Measurements from ENCODE around the gene TTBK1.

Gene TTBK1

DNA sequence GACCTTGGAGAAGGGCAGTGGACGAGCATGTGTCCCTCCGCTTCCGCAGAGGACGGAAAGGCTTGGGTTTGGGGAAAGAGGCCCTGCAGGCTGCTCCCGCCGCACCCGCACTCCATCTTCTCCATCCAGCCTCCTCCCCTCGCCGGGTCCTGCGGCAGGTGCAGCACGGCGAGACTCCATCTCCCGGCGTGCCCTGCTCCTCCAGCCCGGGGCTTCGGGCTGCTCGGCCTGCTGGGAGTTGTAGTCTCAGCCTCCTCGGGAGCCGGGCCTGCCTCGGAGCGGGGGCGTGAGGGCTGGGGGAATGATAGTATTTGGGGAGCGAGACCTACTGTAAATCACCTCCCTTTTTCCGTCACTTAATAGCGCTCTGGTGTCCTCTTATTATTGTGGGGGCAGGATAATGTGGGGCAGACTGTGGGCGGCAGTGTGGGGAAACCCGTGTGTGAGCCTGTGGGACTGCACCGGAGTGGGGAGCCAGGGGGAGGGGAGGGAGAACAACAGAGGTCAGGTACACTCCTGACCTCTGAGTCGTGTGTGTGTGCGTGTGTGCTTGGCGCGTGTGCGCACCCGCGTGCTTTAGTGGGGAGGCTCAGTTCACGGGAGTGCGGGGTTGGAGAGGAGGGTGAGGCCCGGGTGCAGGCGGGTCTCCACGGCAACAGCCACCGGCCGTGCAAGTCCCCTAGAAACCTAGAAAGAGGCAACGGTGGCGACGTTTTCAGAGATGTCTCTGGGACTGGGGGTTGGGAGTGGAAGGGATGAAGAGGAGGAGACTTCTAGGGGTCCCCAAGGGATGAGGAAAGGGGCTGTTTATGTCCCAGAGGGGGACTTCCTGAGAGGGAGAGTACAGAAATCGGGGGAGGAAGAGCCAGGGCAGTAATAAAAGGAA, 4.1 kb downstream of the TTBK1 start:
- peak; percentile 87 for DNase-seq
- TF ChIP-seq, protein P1, sequence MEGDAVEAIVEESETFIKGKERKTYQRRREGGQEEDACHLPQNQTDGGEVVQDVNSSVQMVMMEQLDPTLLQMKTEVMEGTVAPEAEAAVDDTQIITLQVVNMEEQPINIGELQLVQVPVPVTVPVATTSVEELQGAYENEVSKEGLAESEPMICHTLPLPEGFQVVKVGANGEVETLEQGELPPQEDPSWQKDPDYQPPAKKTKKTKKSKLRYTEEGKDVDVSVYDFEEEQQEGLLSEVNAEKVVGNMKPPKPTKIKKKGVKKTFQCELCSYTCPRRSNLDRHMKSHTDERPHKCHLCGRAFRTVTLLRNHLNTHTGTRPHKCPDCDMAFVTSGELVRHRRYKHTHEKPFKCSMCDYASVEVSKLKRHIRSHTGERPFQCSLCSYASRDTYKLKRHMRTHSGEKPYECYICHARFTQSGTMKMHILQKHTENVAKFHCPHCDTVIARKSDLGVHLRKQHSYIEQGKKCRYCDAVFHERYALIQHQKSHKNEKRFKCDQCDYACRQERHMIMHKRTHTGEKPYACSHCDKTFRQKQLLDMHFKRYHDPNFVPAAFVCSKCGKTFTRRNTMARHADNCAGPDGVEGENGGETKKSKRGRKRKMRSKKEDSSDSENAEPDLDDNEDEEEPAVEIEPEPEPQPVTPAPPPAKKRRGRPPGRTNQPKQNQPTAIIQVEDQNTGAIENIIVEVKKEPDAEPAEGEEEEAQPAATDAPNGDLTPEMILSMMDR (IDR thresholded peaks at IDR 0.05; ENCODE audit: low read depth, low read length), result no peak
- Histone ChIP-seq H3K9me3 (no peaks in the 10 kb centered on the region), H3K4me3 (ENCODE audit: low read depth, low read length) (peak overlapping the region; percentile 64), H3K27me3 (peaks cover 24% of the 10 kb centered on the region), H3K4me1 (peaks cover 9% of the 10 kb centered on the region; the same call in 1 of the 2 replicates), H3K36me3 (no peaks in the 10 kb centered on the region)

DNA sequence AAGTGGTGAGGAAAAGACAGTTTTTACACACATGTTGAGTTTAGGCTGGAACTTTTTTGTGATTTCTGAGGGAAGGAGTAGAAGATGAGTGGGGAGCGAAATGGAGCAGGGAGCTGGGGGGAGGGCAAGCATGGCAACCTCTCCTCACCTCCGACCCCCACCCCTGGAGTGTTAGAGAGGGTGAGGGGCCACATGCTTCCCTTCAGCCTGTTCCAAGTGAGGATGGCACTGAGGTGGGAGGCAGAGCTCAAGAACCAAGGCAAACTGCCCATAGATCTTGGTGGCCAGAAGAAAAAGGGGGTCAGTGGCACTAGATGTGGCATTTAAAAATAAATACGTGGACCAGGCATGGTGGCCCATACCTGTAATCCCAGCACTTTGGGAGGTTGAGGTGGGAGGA, 4.8 kb downstream of the TTBK1 start:
- peaks cover 9% of the 10 kb centered on the region; the same call in 1 of the 2 replicates for H3K4me1 ChIP-seq
- peaks cover 17% of the 10 kb centered on the region for H3K27me3 ChIP-seq
- peak overlapping the region; percentile 64 for H3K4me3 ChIP-seq (ENCODE audit: low read depth, low read length)
- no peaks in the 10 kb centered on the region for H3K36me3 ChIP-seq
- TF ChIP-seq, protein P1 (IDR thresholded peaks at IDR 0.05; ENCODE audit: low read depth, low read length), result no peak
- no peak for DNase-seq
- no peaks in the 10 kb centered on the region for H3K9me3 ChIP-seq

DNA sequence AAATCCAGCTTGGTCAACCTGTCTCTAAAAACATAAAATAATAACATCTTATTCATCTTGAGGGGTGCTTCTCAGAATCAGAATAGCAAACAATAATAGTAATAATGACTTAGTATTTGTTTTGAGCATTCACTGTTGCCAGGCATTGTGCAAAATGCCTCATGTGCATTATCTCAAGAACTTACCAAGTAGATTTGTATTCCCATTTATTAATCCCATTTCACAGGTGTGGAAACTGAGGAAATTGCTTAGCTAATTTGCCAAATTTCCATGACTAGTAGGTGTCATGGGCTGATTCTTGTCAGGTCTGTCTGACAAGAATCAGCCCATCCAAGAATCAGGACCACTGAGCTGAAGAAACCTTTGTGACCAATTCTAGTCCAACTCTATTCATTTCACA, 5.5 kb downstream of the TTBK1 start:
- TF ChIP-seq, protein P1 (IDR thresholded peaks at IDR 0.05; ENCODE audit: low read depth, low read length), result no peak
- H3K36me3 ChIP-seq, result no peaks in the 10 kb centered on the region
- no peak overlapping the region for H3K4me3 ChIP-seq (ENCODE audit: low read depth, low read length)
- no peak for DNase-seq
- peaks cover 11% of the 10 kb centered on the region for H3K27me3 ChIP-seq
- H3K9me3 ChIP-seq, result no peaks in the 10 kb centered on the region
- H3K4me1 ChIP-seq, result peaks cover 9% of the 10 kb centered on the region; the same call in 1 of the 2 replicates

DNA sequence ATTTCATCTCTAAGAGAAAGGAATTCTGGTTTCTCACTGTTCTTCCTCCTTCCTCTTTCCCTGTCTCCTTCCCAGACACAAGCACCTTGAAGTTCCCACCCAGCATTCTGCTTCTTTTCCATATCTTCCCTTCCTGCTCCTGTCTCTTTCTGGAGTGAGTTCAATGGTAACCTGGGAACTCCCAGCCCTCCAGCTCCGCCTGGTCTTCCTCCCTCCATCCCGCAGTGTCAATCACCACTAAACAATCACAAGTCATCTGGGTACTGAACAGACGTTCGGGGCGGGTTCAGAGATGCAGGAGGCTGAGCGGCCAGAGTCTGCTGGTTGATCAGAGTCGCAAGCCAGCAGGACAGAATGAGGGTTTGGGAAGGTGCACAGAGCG, 7.7 kb downstream of the TTBK1 start:
- TF ChIP-seq, protein P1 (IDR thresholded peaks at IDR 0.05; ENCODE audit: low read depth, low read length), result no peak
- H3K27me3 ChIP-seq, result no peaks in the 10 kb centered on the region
- H3K4me1 ChIP-seq, result peaks cover 9% of the 10 kb centered on the region; the same call in 1 of the 2 replicates
- no peaks in the 10 kb centered on the region for H3K9me3 ChIP-seq
- H3K36me3 ChIP-seq, result no peaks in the 10 kb centered on the region
- DNase-seq, result peak; percentile 66
- peak overlapping the region; percentile 31 for H3K4me3 ChIP-seq (ENCODE audit: low read depth, low read length)

DNA sequence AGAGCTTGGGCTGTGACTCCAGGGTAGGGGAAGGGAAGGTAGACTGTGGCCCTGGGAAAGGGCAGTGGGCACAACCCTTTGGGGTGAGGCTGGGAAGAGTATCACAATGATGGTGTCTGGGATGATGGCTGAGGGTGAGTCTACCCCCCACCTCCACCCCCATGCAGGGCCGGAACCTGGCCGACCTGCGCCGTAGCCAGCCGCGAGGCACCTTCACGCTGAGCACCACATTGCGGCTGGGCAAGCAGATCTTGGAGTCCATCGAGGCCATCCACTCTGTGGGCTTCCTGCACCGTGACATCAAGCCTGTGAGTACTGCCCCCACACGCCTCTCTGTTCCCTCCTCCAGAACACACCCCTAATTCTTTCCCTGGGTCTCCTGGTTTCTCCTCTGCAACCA, 10.1 kb downstream of the TTBK1 start:
- Histone ChIP-seq H3K27me3 (no peaks in the 10 kb centered on the region), H3K4me1 (peaks cover 9% of the 10 kb centered on the region; the same call in 1 of the 2 replicates), H3K36me3 (no peaks in the 10 kb centered on the region), H3K4me3 (ENCODE audit: low read depth, low read length) (no peak overlapping the region), H3K9me3 (no peaks in the 10 kb centered on the region)
- DNase-seq, result no peak
- TF ChIP-seq, protein P1 (IDR thresholded peaks at IDR 0.05; ENCODE audit: low read depth, low read length), result no peak

All from BE2C (cell line).